Esophagus muscularis mucosa (tissue), 4 donors: ENCODE measurements around the gene ASTN2. TPM values are rescaled to one million over a fixed set of nuclear protein-coding genes. Genes with fewer than 3 reads are reported as not detected.

Experiments used
- DNase-seq: peaks from one replicate; pipeline ENCODE4 v3.0.0-alpha.2; 2017; ENCODE audit errors: extremely low spot score
- H3K27ac ChIP-seq, 4 donors: fragments of 200-600 bp; sonication (generic); replicated peaks in 1 of 4; 1 replicate in 3 of 4; 2 replicates in 1 of 4; pipeline ENCODE4 v1.5.1; 2016 to 2019; ENCODE audit warnings: mild to moderate bottlenecking in 1 of 4
- H3K27me3 ChIP-seq, 4 donors: fragments of 200-600 bp; sonication (generic); one replicate each; pipeline versions ENCODE4 v1.5.1 to v1.6.0; 2016 to 2019
- H3K36me3 ChIP-seq, 4 donors: fragments of 200-600 bp; sonication (generic); one replicate each; pipeline ENCODE4 v1.5.1; 2016 to 2019
- H3K4me1 ChIP-seq, 4 donors: fragments of 200-600 bp; sonication (generic); one replicate each; pipeline ENCODE4 v1.5.1; 2016 to 2019
- H3K4me3 ChIP-seq, 4 donors: fragments of 200-600 bp; sonication (generic); 1 replicate in 2 of 4; 2 replicates in 2 of 4; pipeline ENCODE4 v1.5.1; 2016 to 2019; ENCODE audit warnings: mild to moderate bottlenecking in 4 of 4, moderate library complexity in 1 of 4
- H3K9me3 ChIP-seq, 4 donors: fragments of 200-600 bp; sonication (generic); 1 replicate in 3 of 4; 2 replicates in 1 of 4; pipeline ENCODE4 v1.5.1; 2016 to 2019
- EP300 ChIP-seq: sonication (generic); formaldehyde crosslinking; IDR thresholded peaks from one replicate; pipeline ENCODE4 v1.6.1; 2017; ENCODE audit warnings: antibody characterized with exemption
- POLR2A ChIP-seq: fragments of 450-650 bp; IDR thresholded peaks from one replicate; pipeline ENCODE4 v1.6.1; 2017; ENCODE audit warnings: antibody characterized with exemption, moderate library complexity, mild to moderate bottlenecking, low read depth
- POLR2AphosphoS5 ChIP-seq, 2 donors: sonication (generic); formaldehyde crosslinking; IDR thresholded peaks; one replicate each; pipeline ENCODE4 v1.6.1; 2017; ENCODE audit warnings: antibody characterized with exemption in 2 of 2
- WGBS: methylation state at CpG from one replicate; pipeline ENCODE4 v1.1.5; 2018; 5-methylcytosine and 5-hydroxymethylcytosine counted together
- intact Hi-C: fragments of 100-400 bp; cut with DNase I; formaldehyde crosslinking; loops from one replicate; pipeline ENCODE4 v1.15.1; 2023
- total RNA-seq, 4 donors: library from RNA; depleted of rRNA; stranded (reverse); fragments of >200 nt; gene quantifications; one replicate each; pipeline versions ENCODE4 v1.1.0 to v1.2.1, GENCODE V29; 2016
- TF ChIP-seq, protein P1 (sequence below), 3 experiments: fragments of 200-600 bp in 2 of 3; fragments of 450-650 bp in 1 of 3; sonication (generic) in 2 of 3; IDR thresholded peaks; one replicate each; pipeline ENCODE4 v1.5.1; 2017 to 2019; ENCODE audit warnings: antibody characterized with exemption in 3 of 3, mild to moderate bottlenecking in 2 of 3, moderate library complexity in 1 of 3

ASTN2 gene
- total RNA-seq, 4 donors from 2014 or later: 4.2 to 6.9 (median 5.5) TPM

DNA sequence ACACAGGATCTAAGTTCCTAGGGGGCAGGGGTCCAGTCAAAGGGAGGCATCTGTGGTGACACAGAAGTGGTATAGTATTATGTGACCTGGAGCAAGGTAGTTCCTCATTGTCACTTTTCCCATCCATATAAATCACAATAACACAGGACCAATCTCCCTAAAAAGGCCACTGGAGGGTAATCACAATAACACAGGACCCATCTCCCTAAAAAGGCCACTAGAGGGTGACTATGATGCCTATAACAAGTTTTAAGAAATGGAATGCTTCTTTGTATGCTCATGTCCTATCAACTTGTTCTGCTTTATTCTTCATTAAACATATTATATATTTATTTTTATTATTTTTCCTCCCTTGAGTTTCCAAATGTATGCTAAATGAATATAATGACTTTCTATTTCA, 254.6 kb downstream of the ASTN2 start:
- H3K4me1 ChIP-seq: no peaks in the 10 kb centered on the region
- H3K36me3 ChIP-seq: no peaks in the 10 kb centered on the region
- no peak overlapping the region for H3K27ac ChIP-seq
- H3K27me3 ChIP-seq: peaks cover 0 to 8% (median 0%) of the 10 kb centered on the region in 4 donors
- H3K9me3 ChIP-seq: no peaks in the 10 kb centered on the region
- DNase-seq: no peak
- TF ChIP-seq, protein P1, sequence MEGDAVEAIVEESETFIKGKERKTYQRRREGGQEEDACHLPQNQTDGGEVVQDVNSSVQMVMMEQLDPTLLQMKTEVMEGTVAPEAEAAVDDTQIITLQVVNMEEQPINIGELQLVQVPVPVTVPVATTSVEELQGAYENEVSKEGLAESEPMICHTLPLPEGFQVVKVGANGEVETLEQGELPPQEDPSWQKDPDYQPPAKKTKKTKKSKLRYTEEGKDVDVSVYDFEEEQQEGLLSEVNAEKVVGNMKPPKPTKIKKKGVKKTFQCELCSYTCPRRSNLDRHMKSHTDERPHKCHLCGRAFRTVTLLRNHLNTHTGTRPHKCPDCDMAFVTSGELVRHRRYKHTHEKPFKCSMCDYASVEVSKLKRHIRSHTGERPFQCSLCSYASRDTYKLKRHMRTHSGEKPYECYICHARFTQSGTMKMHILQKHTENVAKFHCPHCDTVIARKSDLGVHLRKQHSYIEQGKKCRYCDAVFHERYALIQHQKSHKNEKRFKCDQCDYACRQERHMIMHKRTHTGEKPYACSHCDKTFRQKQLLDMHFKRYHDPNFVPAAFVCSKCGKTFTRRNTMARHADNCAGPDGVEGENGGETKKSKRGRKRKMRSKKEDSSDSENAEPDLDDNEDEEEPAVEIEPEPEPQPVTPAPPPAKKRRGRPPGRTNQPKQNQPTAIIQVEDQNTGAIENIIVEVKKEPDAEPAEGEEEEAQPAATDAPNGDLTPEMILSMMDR (IDR thresholded peaks at IDR 0.05): no peak
- TF ChIP-seq POLR2AphosphoS5 (IDR thresholded peaks at IDR 0.05) (no peak), POLR2A (no peak), EP300 (no peak)
- H3K4me3 ChIP-seq: no peak overlapping the region
- intact Hi-C loops: no loop called here

DNA sequence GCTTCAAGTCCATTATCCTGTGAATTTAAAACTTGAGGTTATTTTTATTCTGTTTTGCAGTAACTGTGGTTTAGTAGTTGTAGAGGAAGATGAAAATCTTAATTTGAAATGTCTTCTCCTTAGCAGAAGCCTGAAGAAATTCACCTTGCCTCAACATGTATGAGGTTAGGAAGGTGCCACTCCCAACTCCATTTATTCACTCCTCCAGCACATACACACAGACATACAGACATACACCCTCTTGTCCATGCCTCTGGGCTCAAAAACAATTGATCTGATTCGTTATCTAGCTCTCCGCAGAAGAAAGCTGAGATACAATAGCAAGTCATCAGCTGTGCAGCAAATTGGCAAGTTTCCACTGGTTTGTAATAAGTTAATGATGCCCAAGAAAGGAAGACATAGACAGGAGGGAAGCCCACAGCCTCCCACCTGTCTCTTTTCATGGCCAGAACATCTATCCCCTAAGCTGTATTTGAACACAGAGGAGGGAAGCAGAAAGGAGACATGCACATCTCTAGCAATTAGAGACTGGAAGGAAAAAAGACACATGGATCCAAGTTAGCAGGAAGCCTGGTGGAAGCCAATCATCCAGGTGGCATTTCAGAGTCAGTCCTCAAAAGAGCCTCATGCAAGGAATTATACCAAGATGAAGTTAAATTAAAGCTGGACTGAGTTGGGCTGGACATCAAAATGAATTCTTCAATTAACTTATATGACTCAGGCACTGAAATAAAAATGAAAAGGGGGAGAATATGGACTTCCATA, 257.9 kb downstream of the ASTN2 start:
- Histone ChIP-seq H3K27ac (no peak overlapping the region), H3K9me3 (no peaks in the 10 kb centered on the region), H3K27me3 (no peaks in the 10 kb centered on the region), H3K36me3 (no peaks in the 10 kb centered on the region), H3K4me3 (no peak overlapping the region), H3K4me1 (no peaks in the 10 kb centered on the region)
- peak; percentile 57 for DNase-seq
- 81% methylated on average over 2 of the region's 2 CpGs for WGBS
- TF ChIP-seq EP300 (no peak), POLR2A (no peak), POLR2AphosphoS5 (IDR thresholded peaks at IDR 0.05) (no peak)
- TF ChIP-seq, protein P1 (IDR thresholded peaks at IDR 0.05): no peak
- intact Hi-C loops: no loop called here

DNA sequence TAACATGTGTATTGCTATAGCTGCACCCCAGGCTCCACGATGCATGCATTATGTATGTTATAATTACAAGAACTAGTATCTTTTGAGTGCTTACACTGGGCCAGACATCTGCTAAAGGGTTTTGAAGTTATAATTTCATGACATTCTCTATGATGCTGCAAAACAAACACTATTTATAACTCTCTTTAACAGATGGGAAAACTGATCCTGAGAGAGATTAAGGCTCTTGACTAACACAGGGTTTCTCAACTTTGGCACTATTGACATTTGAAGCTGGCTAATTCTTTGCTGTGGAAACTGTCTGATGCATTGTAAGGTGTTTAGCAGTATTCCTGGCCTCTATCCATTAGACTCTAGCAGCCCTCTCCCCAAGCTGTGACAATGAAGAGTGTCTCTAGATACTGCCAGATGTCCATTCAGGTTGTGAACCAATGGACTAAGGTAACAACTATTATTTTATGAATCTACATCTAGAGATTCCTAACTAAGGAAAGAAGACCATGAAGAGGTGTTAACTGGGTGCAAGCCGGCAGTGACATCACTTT, 258.6 kb downstream of the ASTN2 start:
- 76% methylated on average over 2 of the region's 2 CpGs for WGBS
- no peaks in the 10 kb centered on the region for H3K9me3 ChIP-seq
- no peaks in the 10 kb centered on the region for H3K4me1 ChIP-seq
- no peak overlapping the region for H3K27ac ChIP-seq
- H3K27me3 ChIP-seq: no peaks in the 10 kb centered on the region
- DNase-seq: peak; percentile 53
- intact Hi-C loops: no loop called here
- H3K4me3 ChIP-seq: no peak overlapping the region
- TF ChIP-seq POLR2A: no peak
- H3K36me3 ChIP-seq: no peaks in the 10 kb centered on the region

DNA sequence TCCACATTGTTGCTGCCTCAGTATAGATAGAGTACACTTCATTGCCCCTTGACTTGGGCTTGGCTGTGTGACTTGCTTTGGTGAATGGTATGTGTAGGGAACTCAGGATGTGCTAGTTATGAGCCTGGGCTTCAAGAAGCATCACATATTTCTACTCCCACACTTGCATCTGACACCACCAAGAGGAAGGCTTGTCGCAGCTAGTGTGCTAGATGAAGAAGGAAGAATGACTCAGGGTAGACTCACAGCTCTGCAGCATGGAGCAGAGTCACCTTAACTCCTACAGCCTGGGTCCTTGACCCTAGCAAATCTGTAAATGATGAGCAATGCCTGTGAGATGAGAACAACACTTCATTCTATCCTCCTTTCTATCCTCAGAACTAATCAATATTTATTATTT, 261.8 kb downstream of the ASTN2 start:
- Histone ChIP-seq H3K9me3 (no peaks in the 10 kb centered on the region), H3K4me1 (no peaks in the 10 kb centered on the region), H3K27me3 (no peaks in the 10 kb centered on the region), H3K4me3 (no peak overlapping the region), H3K27ac (no peak overlapping the region), H3K36me3 (no peaks in the 10 kb centered on the region)
- DNase-seq: peak; percentile 87
- intact Hi-C loops: no loop called here
- WGBS: 67% methylated on average over 1 of the region's 1 CpG
- TF ChIP-seq, protein P1 (IDR thresholded peaks at IDR 0.05): no peak
- TF ChIP-seq POLR2AphosphoS5 (IDR thresholded peaks at IDR 0.05): no peak
- no peak for TF ChIP-seq POLR2A

DNA sequence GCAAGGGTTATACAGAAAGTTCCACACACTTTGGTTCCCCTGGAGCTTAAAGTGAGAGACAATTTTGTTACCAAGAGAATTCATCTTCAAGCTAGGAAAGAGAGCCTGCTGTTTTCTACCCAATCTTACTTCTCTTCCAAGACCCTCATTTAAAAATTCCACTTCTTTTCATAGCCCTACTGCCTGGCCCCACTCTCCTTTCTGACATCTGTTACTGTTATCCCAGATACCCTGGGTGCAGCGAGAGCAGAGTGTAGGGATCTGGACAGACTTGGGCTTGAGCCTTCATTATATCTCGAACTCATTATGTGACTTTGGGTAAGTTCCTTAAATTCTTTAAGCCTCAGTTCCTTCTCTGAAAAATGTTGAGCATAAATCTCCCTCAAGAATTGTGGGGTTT, 263.1 kb downstream of the ASTN2 start:
- TF ChIP-seq, protein P1 (IDR thresholded peaks at IDR 0.05): no peak
- TF ChIP-seq POLR2A: no peak
- TF ChIP-seq EP300: no peak
- TF ChIP-seq POLR2AphosphoS5 (IDR thresholded peaks at IDR 0.05): no peak
- H3K4me1 ChIP-seq: no peaks in the 10 kb centered on the region
- H3K27me3 ChIP-seq: no peaks in the 10 kb centered on the region
- 83% methylated on average over 2 of the region's 2 CpGs for WGBS
- H3K27ac ChIP-seq: no peak overlapping the region
- peak; percentile 10 for DNase-seq
- no peaks in the 10 kb centered on the region for H3K9me3 ChIP-seq
- intact Hi-C loops: no loop called here
- H3K4me3 ChIP-seq: no peak overlapping the region
- no peaks in the 10 kb centered on the region for H3K36me3 ChIP-seq
